WI38 (cell line): ENCODE results near the gene FBXL15.

Source experiments
- H3K4me3 ChIP-seq: 2 replicates; pipeline ENCODE4 v1.5.1; 2011; ENCODE audit warnings: low read depth, mild to moderate bottlenecking, control low read depth, low read length
- TF ChIP-seq, protein P1 (sequence below): IDR thresholded peaks from 2 replicates; pipeline ENCODE4 v1.5.1; 2012; ENCODE audit warnings: low read depth, mild to moderate bottlenecking, control low read depth, low read length

FBXL15 gene

DNA sequence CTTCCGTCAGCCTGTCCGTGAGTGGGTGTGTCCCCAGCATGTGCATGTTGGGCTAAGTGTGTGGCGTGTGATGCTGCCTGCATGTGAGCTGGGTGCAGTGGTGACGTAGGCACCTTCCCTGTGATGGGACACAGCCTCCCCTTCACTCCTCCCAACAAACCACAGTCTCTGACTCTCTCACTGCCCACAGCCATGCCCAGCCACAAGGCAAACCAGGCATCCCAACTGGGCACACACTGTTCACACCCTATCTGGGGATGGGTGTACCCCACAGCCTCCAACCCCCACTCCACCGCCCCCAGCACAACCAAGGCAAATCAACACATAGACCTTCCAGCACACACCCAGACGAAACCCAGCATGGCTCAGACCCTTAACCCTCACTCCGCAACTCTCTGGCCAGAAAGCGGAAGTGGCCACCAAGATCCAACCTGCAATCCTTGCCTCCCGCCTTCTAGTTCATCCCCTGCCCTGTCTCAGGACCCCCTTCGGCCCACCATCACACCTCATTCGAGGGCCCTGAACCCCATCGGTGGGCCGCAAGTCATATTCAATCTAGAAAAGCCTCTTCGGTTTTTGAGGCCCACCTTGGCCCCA, 12.4 kb upstream of the FBXL15 start:
- H3K4me3 ChIP-seq = peak overlapping the region; percentile 46
- TF ChIP-seq, protein P1, sequence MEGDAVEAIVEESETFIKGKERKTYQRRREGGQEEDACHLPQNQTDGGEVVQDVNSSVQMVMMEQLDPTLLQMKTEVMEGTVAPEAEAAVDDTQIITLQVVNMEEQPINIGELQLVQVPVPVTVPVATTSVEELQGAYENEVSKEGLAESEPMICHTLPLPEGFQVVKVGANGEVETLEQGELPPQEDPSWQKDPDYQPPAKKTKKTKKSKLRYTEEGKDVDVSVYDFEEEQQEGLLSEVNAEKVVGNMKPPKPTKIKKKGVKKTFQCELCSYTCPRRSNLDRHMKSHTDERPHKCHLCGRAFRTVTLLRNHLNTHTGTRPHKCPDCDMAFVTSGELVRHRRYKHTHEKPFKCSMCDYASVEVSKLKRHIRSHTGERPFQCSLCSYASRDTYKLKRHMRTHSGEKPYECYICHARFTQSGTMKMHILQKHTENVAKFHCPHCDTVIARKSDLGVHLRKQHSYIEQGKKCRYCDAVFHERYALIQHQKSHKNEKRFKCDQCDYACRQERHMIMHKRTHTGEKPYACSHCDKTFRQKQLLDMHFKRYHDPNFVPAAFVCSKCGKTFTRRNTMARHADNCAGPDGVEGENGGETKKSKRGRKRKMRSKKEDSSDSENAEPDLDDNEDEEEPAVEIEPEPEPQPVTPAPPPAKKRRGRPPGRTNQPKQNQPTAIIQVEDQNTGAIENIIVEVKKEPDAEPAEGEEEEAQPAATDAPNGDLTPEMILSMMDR = no peak

DNA sequence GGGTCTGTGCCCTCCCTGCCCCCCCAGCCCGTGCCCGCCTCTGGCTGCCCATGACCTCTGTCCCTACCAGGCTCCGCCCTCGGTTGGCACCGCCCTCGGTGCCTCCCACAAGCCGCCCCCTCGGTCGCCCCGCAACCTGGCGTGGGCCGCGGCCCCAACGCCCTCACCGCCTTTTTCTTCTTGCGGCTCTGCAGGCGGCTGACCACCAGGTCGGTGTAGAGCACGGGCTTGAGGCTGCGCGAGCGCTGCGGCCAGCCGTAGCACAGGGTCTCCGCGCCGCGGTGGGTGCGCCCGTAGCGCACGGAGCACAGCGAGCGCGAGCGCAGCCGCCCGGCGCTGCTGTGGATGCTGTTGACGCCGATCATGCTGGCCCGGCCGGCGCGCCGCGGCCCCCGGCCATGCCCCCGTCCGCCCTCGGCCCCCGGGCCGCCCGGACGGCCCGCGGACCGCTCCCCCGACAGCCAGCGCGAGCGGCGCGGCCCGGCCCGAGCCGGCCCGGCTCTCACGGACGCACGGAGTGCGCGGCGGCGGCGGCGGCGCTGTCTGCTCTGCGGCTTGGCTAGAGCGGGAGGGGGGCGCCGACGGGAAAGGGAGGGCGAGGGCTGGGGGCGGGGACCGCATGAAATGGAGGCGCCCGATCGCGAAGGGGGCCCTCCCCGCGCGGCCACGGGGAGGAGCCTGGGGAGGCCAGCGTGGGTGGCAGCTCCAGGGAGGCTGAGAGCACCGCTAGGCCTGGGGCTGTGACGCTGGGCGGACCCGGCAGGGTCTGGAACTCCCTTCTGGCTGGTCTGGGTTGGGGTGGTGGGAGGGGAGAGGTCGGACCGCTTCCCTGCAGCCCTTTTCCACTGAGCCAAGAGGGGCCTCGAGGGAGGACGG, 11.7 kb upstream of the FBXL15 start:
- TF ChIP-seq, protein P1 = no peak
- H3K4me3 ChIP-seq = peak overlapping the region; percentile 46

DNA sequence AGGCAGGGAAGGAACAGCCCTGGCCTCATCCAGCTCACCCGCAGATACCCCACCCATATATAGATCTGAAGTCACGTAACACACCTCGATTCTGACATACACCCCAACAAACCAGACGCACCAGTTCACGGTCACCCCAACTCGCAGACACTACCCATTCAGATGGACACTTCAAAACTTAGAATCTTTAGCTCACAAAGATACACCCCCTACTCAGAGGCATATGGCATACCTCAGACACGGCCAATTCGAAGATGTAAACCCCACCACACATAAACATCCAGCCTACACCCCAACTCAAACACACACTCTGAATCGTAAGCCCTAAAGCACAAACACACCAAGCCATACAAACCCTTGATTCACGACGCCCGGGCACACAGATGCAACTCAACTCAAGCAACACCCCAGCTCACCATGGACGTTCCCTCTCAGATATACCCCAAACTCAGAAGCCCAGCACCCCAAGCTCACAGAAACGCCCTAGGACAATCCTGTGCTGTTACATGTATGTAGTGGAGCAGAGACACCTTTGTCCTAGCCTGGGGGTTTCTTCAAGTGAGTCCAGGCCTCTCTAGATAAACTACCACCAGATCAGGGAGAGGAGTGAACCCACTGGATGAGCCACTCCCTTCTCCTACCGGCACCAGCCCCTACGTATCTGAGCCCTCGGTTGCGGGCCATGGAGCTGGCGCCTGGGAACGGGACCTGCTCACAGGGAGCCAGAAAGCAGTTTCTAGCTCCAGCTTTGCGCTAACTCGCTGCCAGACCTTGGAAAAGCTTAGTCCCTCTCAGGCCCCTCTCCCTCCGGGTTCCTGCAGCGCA, 10.8 kb upstream of the FBXL15 start:
- H3K4me3 ChIP-seq = peak overlapping the region; percentile 33
- TF ChIP-seq, protein P1 = no peak

DNA sequence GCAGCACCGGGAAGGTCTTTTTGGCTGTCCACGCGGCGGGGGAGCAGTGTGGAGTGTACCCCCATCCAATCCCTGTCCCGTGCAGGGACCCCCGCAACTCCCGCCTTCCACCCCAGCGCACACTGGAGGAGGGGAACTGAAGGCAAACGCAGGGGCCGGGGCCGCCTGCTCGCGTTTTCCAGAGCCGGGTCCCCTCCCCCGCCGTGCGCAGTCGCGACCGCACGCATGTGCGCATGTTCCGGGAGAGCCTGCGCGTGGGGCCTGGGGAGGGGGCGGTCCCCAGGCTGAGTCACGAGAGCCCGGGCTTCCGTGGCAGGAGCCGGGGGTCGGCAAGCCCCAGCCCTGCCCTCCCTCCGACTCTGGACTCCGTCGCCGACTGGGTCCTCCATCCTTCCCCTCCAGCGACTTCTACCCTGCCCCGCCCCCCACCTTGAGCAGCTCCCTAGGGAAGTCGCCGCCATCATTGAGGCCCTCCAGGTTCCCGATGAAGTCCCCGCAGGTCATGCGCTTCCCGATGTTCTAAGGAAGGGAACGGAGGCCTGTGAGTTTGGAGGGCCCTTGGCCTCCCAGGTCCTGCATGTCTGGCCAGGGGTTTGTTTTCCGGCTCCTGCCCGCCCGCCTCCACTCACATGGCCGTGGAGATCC, 10.1 kb upstream of the FBXL15 start:
- H3K4me3 ChIP-seq = peak overlapping the region; percentile 33
- TF ChIP-seq, protein P1 = no peak

DNA sequence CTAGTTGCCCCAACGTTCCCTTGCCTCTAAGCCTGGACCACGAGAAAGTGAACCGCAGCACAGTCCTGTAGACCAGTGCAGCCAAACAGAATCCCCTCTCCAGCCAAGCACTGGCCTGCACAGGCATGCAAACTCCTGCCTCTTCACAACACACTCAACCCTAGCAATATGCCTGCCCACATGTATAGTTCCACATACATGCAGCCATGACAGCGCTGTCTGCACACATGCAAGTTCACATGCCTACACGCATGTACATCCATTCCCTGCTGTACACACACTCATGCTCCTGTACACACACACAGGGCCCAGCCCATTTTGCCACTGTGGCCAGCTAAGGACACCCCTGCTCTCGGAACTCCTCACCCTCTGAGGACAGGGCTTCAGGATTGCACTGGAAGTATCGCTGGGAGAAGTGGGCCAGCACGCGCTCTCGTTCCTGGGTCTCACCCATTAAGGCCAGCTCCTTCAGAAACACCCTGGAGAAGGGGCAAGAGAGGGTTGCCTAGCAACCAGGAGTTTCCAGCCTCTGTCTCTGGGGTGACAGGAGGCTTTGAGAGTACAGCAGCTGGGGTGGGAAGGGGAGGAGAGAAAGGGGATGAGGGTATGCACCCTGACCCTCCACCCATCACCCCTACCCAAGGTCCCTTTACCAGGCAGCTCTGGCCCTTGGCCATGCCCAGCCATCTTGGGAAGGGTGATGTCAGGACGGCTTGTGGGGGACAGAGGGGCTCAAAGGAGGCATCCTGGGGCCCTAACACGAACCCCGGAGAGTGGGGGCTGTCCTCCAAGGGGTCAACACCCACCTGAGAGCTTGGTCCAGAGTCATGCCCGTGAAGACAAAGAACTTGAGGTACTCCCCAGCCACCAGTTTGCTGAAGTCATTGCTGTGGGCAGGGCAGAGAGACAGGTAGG, 9.0 kb upstream of the FBXL15 start:
- no peak overlapping the region for H3K4me3 ChIP-seq
- TF ChIP-seq, protein P1 = no peak

DNA sequence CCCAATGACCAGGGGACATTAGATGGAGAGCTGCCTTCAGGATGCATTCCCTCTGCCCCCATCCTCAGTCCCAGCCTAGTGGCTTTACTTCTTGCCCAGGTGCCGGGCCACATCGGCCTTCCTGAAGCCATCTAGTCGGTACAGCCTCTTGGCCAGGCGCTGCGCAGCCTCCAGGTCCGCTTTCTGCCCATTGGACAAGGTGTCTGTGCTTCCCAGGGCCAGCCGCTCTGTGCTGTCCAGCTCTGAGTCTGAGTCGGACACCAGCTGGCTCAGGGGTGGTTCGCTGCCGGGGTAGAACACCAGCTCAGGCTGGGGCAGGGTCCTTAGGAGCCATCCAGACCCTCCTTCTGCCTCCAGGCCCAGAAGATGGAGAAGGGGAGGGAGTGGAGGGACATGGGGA, 8.3 kb upstream of the FBXL15 start:
- TF ChIP-seq, protein P1 = no peak
- no peak overlapping the region for H3K4me3 ChIP-seq
